Stimulated activated CD4-positive, alpha-beta T cell treated with anti-CD3 and anti-CD28 coated beads, Interleukin-4, amount 100 ng/mL, for 24 hours (primary cell): ENCODE measurements around the gene ARHGAP20.
"Not testable (repeated sequence)": the region's sequence is repeated elsewhere in the genome, so short reads cannot be mapped to it uniquely, and the experiment has no call there.

ENCODE experiments used
- DNase-seq: peaks from one replicate; pipeline ENCODE4 v3.0.0-alpha.2; 2020

ARHGAP20 gene

DNA sequence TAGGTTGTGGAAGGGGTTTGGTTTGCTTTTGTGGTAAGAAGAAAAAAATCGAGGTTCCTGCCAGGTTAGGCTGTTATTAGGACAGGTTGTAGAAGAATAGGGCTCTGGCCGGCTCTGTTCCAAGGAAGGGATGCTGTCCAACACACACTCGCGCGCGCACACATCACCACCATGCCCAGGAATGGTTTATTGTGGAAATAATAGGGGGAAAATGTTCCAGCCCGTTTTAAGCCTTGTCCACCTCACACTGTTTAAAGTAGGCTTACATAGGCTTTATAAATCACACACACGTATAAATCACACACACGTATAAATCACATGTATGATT is 1.2 kb upstream of the ARHGAP20 start:
- no peak for DNase-seq

GRCh38 chr11:110712659-110713448 is 617 bp upstream of the ARHGAP20 start:
- DNase-seq, result no peak

DNA sequence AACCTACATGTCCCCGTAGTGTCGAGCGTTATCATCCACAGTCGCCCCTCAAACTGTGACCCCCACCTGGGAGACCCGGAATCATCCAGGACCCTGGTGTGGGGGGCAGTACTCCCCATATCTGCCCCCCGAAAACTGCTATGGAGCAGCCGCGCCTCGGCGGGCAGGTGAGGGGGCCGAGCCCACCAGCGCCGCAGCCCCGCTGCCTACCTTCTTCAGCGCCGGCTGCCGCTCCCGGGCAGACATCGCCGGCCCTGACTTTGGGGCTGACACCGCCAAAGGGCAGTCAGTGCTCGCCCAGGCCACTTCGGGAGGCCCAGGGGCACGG is 825 bp downstream of the ARHGAP20 start:
- DNase-seq, result no peak

GRCh38 chr11:110710628-110711381 is 1.4 kb downstream of the ARHGAP20 start:
- no peak for DNase-seq

DNA sequence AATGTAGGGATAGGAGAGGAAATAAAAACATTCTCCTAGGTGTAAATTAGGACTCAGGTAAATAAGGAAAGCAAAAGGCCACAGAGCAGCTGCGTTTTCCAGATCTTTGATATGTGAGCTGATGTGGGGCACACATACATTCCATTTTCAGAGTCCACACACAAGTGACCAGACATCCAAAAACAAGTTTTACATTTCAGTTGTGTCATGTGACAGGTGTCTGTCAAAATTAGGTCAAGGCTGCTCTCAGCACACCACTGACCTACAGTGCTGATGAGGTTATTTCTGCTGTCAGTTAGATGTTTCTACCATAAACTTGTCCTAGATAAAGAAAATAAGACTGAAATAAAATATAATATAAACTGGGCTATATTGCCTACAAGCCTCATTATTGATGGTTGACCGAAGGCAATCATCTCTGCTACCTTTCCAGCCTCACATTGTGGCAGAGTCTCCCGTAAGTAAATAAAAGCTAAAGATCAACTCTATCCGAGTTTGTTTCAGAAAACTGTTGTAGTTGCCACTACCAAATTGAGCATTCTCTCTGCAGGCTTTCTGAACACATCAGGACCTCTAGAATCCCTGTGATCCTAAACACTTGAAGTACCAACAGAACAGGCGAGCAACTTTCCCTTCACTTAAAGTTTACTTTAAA is 7.9 kb downstream of the ARHGAP20 start:
- DNase-seq, result no peak

GRCh38 chr11:110691926-110692325 is 20.3 kb downstream of the ARHGAP20 start:
- DNase-seq, result no peak

- DNase-seq, result no peak
These were observed 22.9 kb downstream of the ARHGAP20 start for GRCh38 chr11:110689306-110689705.

- DNase-seq, result no peak
These were observed 32.8 kb downstream of the ARHGAP20 start for GRCh38 chr11:110679323-110679975.

DNA sequence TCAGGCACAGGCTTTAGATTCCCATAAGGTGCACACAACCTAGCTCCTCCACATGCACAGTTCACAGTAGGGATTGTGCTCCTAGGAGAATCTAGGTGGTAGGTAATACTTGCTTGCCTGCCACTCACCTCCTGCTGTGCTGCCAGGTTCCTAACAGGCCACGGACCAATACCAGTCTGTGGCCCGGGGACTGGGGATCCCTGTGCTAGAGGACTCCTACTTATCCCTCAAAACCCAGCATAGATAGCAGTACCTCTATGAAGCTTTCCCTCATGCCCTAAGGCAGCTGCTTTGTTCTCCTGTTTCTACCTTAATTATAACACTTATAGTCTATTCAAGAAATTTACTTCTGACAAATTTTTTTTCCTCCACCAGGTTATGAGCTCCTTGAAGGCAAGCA is 36.7 kb downstream of the ARHGAP20 start:
- DNase-seq, result no peak

DNA sequence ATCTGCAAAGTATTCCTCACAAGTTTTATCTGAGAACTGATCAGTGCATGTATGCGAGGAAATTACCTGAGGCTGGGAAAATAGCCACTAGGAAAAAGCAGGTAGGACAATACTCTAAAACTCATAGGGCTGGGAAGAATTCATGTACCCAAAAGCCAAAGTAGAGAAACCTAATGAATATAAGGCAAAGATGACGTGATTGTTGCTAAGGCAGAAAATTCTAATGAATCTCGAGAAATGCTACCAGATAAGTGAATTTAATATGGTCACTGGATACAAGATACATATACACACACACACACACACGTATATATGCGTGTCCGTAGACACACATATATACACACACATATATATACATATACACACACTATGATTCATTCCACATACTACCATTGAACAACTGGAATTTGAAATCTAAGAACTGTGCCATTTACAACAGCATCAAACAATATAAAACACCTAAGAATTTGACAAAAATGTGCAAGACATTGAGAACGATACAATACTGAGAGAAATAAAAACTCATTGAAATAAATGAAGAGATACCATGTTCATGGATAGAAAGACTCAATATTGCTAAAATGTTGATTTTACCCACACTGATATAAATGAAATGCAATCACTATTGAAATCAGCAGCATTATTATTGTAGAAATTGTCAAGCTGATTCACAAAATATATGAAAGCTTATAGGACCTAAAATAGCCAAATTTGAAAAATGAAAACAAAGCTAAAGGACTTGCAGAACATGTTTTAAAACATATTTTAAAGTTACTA is 46.4 kb downstream of the ARHGAP20 start:
- no peak for DNase-seq

DNA sequence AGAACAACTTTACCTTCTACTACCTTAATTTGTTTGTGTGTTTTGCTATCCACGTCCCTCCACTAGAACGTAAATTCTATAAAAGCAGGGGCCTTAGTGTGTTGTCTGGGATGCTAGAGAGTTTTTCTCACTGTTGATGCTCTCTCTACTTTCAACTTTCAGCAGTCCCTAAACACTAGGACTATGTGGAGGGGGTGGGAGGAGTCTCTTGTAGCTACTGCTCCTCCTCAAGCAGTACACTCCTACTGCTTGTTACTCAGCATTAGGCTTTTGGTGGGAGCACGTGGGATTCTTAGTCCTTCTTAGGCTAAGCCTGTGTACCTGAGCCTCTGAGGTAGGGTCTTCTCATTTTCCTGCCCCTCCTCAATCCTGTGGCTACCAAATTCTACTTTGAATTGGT is 56.3 kb downstream of the ARHGAP20 start:
- no peak for DNase-seq

DNA sequence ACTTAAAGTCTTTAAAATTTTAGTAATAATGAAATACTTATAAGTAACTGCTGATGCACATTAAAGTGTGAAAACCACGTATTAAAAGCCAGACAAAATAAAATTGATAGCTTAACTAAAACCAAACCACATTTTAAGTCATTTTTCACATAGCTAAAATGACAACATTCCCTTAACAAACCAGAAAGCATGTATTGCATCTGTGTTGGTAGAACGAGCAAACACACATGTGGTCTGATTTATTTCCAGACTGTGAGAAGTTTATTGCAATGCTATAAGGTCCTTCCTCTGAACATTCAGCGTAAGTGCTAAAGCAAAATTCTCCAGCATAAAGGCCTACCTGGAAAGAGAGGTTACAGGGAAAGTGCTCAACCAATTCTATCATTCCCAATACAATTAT is 57.8 kb downstream of the ARHGAP20 start:
- DNase-seq, result no peak

DNA sequence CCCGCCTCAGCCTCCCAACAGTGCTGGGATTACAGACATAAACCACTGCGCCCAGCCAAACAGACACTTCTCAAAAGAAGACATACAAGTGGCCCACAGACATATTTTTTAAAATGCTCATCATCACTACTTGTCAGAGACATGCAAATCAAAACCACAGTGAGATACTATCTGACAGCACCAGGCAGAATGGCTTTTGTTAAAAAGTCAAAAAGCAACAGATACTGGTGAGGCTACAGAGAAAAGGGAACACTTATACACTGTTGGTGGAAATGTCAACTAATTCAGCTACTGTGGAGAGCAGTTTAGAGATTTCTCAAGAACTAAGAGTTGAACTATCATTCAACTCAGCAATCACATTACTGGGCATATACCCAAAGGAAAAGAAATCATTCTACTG is 67.0 kb downstream of the ARHGAP20 start:
- no peak for DNase-seq

- DNase-seq, result no peak
These were observed 77.9 kb downstream of the ARHGAP20 start for GRCh38 chr11:110634370-110634769.

DNA sequence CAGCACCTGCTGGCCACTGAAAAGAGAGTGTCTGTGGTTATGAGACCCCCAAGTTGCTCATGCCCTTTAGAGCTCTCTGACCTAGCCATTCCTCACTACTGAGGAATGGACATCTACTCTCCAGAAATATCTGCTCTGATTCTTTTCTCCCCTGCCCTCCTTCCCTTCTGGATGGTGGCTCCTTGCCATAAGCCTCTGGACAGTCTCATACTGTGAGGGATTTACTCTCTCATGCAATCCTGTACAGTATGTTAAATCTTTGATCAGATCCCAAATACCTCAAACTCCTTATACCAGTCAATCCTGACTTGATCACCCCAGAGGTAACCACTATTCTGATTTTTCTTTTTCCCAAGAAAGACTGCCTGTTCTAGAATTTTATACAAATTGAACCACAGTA is 80.7 kb downstream of the ARHGAP20 start:
- DNase-seq, result no peak

DNA sequence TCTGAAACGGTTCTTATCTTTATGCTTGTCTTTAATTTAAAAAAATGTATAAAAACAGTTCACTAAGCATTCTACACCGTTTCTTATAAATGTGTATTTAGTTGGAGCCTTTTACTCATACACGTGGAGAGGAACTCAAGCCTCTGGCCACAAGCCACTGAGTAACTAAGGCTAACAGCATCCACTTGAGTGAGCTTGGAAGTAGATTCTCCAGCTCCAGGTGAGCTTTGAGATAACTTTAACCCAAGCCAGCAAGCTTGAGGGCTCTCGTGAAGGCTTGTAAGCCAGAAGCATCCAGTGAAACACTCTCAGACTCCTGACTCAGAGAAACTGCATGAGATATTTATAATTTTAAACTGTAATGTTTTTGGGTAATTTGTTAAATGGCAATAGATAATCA is 82.6 kb downstream of the ARHGAP20 start:
- DNase-seq, result no peak

DNA sequence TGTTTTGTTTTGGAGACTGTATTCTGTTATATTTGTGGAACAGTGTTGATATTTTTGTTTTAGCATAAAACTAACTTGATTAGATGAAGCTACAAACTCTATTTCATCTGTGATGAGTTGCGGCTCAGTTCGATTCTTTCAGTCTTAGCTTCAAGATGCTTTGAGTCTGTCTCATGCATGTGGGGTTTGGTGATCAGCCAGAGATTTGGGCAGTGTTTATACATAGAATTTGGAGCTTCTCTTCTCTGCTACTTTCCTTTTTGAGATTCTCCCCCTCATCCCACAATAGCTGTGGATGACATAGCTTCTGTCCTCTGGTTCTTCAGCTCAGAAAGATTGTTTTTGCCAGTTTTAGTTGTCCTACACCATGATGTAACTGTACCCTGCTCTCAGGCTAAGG is 90.4 kb downstream of the ARHGAP20 start:
- no peak for DNase-seq

GRCh38 chr11:110619366-110619765 is 92.9 kb downstream of the ARHGAP20 start:
- DNase-seq, result not testable (repeated sequence)

DNA sequence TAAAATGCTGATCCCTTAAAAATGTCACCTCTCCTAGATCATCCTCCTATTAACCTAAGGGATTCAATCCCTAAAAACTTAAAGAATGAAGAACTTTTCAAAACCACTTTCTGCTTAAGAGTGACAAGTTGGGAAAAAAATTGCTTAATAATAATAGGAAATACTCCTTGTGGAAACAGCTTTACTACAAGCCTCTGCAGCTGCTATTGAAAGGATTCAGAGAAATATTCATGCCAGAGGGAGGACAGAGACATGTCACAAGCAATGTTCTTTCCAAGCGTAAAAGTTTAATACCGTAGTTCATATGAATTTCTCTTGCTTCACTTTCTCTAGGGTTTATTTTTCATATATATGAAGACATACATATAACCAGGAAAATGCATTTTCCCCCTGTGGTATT is 98.2 kb downstream of the ARHGAP20 start:
- DNase-seq, result no peak

GRCh38 chr11:110613197-110613918 is 98.9 kb downstream of the ARHGAP20 start:
- no peak for DNase-seq

GRCh38 chr11:110606415-110606814 is 105.8 kb downstream of the ARHGAP20 start:
- DNase-seq, result no peak

DNA sequence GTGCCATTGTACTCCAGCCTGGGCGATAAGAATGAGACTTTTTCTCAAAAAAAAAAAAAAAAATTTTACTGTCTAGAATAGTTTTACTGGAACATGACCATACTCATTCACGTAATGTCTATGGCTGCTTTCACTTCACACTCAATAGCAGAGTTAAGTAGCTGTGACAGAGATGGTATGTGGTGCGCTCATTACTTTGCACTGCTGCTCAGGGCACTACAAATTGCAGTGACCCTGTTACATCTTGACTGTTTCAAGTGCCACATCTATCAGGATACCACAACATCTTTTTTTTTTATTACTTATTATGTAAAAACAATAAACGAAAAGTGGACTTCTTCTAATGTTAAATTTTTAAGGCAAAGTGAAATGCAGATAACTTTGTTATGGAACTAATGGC is 110.3 kb downstream of the ARHGAP20 start:
- no peak for DNase-seq
